Type B pancreatic cell (in vitro differentiated cells): ENCODE data around the gene GRAMD4. TPM values are rescaled to one million over a fixed set of nuclear protein-coding genes. Genes with fewer than 3 reads are reported as not detected.

Experiments
- DNase-seq: peaks from one replicate; pipeline ENCODE4 v3.0.0; 2021; ENCODE audit warnings: mixed read lengths; ENCODE audit not compliant: unreplicated experiment; ENCODE audit errors: extremely low spot score
- H3K27ac Mint-ChIP-seq: 2 replicates; pipeline ENCODE4 v1.8.0; 2021; ENCODE audit warnings: mild to moderate bottlenecking, mixed read lengths
- H3K27me3 Mint-ChIP-seq: 2 replicates; pipeline ENCODE4 v1.8.0; 2021; ENCODE audit warnings: mixed read lengths
- H3K36me3 Mint-ChIP-seq: 2 replicates; pipeline ENCODE4 v1.8.0; 2021; ENCODE audit warnings: mixed read lengths
- H3K4me1 Mint-ChIP-seq: one replicate; pipeline ENCODE4 v1.8.0; 2021; ENCODE audit warnings: mixed read lengths; ENCODE audit not compliant: unreplicated experiment
- H3K4me3 Mint-ChIP-seq: 2 replicates; pipeline ENCODE4 v1.8.0; 2021; ENCODE audit warnings: mild to moderate bottlenecking, mixed read lengths
- H3K9me3 Mint-ChIP-seq: 2 replicates; pipeline ENCODE4 v1.8.0; 2021; ENCODE audit warnings: mixed read lengths
- CTCF ChIP-seq: fragments of 200-600 bp; sonication (generic); conservative IDR thresholded peaks from 2 replicates; pipeline ENCODE4 v1.5.0; 2021; ENCODE audit warnings: antibody characterized with exemption, mild to moderate bottlenecking
- total RNA-seq: library from RNA; stranded (reverse); gene quantifications from 2 replicates; pipeline ENCODE4 v1.2.1, GENCODE V29; 2021; ENCODE audit warnings: low replicate concordance

Gene GRAMD4
- total RNA-seq, 1 donor from 2014 or later = 56.4 TPM

- TF ChIP-seq CTCF = no peak
- H3K36me3 Mint-ChIP-seq = peaks cover 7% of the 10 kb centered on the region
- no peak overlapping the region for H3K27ac Mint-ChIP-seq
- H3K4me3 Mint-ChIP-seq = no peak overlapping the region
- H3K9me3 Mint-ChIP-seq = no peaks in the 10 kb centered on the region
- peaks cover 15% of the 10 kb centered on the region for H3K4me1 Mint-ChIP-seq
- no peak for DNase-seq
- H3K27me3 Mint-ChIP-seq = no peaks in the 10 kb centered on the region
These were observed 15.1 kb upstream of the GRAMD4 start for GRCh38 chr22:46605117-46605516.

DNA sequence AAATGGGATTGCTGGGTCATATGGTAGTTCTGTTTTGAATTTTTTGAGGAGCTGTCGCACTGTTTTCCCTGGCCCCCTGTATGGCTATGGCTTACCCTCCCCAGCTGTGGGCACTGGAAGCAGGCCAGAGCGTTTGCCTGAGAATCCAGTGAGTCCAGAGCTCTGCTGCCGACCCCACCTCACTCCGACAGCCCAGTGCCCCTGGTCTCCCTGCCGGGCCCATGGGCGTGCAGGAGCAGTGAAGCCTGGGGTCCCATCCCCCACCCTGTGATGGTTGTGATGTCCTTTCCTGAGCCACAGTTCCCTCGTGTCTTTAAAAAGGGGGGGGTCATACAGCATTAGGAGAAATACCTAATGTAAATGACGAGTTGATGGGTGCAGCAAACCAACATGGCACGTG lies 13.3 kb upstream of the GRAMD4 start:
- DNase-seq = no peak
- Mint-ChIP-seq H3K4me3 (no peak overlapping the region), H3K4me1 (peaks cover 21% of the 10 kb centered on the region), H3K36me3 (peaks cover 7% of the 10 kb centered on the region), H3K27ac (no peak overlapping the region), H3K9me3 (no peaks in the 10 kb centered on the region), H3K27me3 (no peaks in the 10 kb centered on the region)
- TF ChIP-seq CTCF = no peak

DNA sequence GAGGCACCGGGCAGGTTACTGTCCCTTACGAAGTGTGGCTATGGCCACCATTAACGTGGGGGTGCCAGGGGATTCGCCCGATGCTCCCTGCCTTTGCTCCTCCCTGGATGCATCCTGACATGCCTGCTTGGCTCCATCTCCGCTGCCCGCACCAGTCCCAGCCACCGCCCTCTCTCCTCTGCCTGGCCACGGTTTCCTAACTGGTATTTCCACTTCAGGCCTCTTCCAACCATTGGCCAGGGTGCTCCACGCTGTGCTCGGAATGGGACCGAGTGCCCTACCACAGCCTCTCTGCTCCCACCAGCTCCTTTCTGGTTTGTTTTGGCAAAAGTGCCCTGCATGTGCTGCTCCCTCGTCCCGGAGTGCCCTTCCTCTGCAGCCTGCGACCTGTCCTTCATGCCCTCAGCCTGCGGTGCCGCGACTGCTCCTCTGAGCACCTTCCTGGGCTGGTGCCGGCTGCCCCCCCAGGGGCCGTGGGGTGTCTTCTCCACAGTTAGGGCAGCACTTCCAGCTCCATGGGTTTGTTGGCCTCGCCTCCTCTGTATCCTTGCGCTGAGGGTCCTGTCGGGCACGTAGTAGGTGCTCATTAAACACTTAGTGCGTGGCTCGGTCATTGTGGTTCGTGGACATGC lies 12.6 kb upstream of the GRAMD4 start:
- Mint-ChIP-seq H3K9me3 (no peaks in the 10 kb centered on the region), H3K4me1 (peaks cover 24% of the 10 kb centered on the region), H3K27ac (no peak overlapping the region), H3K27me3 (no peaks in the 10 kb centered on the region), H3K4me3 (no peak overlapping the region), H3K36me3 (peaks cover 7% of the 10 kb centered on the region)
- no peak for DNase-seq
- no peak for TF ChIP-seq CTCF

GRCh38 chr22:46609175-46609690 lies 11.0 kb upstream of the GRAMD4 start:
- H3K27ac Mint-ChIP-seq = no peak overlapping the region

GRCh38 chr22:46609724-46610201 lies 10.4 kb upstream of the GRAMD4 start:
- peaks cover 31% of the 10 kb centered on the region for H3K4me1 Mint-ChIP-seq
- no peak for DNase-seq
- no peaks in the 10 kb centered on the region for H3K36me3 Mint-ChIP-seq
- no peaks in the 10 kb centered on the region for H3K9me3 Mint-ChIP-seq
- H3K4me3 Mint-ChIP-seq = no peak overlapping the region
- no peak for TF ChIP-seq CTCF
- H3K27ac Mint-ChIP-seq = no peak overlapping the region
- H3K27me3 Mint-ChIP-seq = no peaks in the 10 kb centered on the region

More at GRCh38 chr22:46609175-46609690, 11.0 kb upstream of the GRAMD4 start:
- Mint-ChIP-seq H3K36me3 (peaks cover under 1% of the 10 kb centered on the region), H3K9me3 (no peaks in the 10 kb centered on the region), H3K4me3 (no peak overlapping the region), H3K4me1 (peaks cover 34% of the 10 kb centered on the region), H3K27me3 (no peaks in the 10 kb centered on the region)
- no peak for TF ChIP-seq CTCF
- no peak for DNase-seq
